CD4-positive, alpha-beta T cell treated with Interleukin-6 at 100 ng/mL for 8 hours (primary cell): ENCODE results near the gene SRGAP2B.
"Not testable (repeated sequence)": the region's sequence is repeated elsewhere in the genome, so short reads cannot be mapped to it uniquely, and the experiment has no call there.

ENCODE experiments used
- DNase-seq: peaks from one replicate; pipeline ENCODE4 v3.0.0-alpha.2; 2020; ENCODE audit warnings: mixed read lengths, low spot score

Gene SRGAP2B

DNA sequence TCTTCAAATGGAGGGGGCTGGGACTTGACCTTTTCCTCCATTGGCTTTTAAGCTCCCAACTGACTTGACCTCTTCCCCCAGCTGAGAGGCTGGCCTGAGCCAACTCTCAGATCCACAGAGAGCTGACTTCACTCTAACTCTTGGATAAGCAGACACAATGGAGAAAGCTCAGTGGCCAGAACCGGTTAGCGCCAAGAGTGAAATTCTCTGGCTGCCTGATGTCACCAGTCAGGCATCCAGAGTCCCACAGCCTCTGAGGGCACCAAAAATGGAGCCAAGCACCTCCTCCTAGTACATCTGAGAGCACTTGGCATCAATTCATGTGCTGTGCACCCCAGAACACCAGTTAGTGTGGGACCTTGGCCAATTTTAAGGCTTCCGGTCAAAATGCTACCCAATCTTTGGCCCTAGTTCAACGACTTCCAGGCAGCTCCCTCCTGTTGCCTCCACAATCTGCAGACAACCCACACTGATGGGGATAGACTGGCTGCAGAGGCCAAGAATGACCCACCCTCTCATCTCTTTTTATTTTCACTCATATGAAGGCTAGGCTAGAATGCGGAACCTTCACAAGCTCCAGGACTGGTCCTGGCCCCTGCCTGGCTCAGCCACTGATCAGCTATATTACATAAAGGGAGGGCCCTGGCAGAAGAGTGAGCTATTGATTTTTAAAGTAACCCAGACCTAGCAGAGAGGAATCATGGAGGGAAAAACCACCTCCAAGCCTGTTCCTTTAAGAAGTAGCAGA lies 200.5 kb downstream of the SRGAP2B start:
- not testable (repeated sequence) for DNase-seq

- DNase-seq: not testable (repeated sequence)
Observed at GRCh38 chr1:144893710-144894438, 201.3 kb downstream of the SRGAP2B start.

DNA sequence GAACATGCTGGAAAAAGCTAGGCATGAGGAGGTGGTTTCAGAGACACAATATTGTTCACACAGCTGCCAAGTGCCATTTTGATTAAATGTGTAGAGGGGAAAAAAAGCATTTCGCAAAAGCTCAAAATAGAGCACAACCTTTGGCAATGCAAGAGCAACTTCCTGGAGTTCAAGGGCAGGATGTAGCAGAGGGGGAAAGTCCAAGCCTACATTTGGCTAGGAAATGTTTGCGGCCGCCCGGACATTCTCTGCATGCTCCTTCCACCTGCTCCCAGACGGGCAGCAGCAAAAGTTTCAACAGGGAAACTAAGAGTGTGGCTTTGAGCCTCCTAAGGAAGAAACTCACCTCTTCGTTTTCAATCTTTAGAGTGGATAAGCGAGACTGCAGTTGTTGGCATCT lies 202.1 kb downstream of the SRGAP2B start:
- DNase-seq: not testable (repeated sequence)

DNA sequence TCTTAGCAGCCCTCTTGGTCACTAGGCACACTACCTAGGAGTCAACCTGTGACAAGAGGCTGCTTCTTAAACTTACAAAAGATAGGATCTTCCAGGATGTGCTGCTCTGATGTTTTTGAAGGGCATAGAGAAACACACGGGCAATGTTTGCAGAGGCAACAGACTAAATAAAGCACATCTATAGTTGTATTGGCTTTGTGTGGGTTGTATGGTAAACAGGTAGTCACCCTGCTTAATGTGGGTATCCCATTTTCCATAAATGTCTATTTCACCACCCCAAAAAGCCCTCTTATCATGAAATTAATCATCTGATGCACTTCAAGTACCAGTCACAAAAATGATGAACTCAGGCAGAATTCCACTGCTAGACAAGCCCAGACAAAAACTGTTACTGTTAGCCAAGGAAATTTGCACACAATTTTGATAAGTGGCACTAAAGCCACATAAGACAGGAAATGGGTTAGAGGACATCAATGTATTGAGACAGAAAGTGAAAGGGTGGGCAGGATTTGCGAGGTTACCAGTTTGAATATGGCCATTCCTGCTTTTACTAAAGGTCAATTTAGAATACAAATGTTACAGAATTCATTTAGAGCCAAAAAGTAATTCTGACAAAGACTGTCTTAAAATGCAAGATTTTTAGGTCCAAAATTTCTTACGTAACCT lies 205.5 kb downstream of the SRGAP2B start:
- not testable (repeated sequence) for DNase-seq

- DNase-seq: not testable (repeated sequence)
Observed at GRCh38 chr1:144883022-144883421, 212.1 kb downstream of the SRGAP2B start.

DNA sequence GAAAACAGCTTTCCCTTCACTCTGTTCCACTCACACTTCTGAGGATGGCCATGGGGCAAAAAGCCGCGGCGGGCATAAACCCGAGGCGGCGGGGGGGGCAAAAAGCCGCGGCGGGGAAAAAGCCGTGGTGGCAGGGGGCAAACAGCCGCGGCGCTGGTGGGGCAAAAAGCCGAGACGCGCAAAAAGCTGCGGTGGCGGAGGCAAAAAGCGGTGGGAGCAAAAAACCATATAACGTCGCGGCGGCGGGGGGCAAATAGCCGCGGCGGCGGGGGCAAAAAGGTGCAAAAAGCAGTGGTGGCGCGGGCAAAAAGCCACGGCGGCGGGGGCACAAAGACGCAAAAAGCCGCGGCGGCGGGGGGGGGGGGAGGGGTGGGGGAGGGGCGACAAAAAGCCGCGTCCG lies 212.8 kb downstream of the SRGAP2B start:
- not testable (repeated sequence) for DNase-seq

DNA sequence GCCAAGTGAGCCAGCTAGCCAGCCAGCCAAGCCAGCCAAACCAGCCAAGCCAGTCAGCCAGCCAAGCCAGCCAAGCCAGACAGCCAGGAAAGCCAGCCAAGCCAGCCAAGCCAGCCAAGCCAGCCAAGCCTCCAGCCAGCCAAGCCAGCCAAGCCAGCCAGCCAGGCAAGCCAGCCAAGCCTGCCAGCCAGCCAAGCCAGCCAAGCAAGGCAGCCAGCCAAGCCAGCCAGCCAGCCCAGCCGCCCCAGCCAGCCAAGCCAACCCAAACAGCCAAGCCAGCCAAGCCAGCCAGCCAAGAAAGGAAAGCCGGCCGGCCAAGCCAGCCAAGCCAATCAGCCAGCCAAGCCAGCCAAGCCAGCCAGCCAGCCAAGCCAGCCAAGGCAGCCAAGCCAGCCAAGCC lies 236.5 kb downstream of the SRGAP2B start:
- DNase-seq: not testable (repeated sequence)
